Central memory CD4-positive, alpha-beta T cell (primary cell): ENCODE results near the gene PVALEF.

Source experiments
- DNase-seq: peaks from one replicate; pipeline ENCODE4 v3.0.0; 2022
- total RNA-seq, 3 experiments: gene quantifications; one replicate each; lab custom pipeline; 2026; lab: John Stamatoyannopoulos, UW

Gene PVALEF
- 0 to 0.05 (median 0) reads per million in 3 experiments for total RNA-seq

DNA sequence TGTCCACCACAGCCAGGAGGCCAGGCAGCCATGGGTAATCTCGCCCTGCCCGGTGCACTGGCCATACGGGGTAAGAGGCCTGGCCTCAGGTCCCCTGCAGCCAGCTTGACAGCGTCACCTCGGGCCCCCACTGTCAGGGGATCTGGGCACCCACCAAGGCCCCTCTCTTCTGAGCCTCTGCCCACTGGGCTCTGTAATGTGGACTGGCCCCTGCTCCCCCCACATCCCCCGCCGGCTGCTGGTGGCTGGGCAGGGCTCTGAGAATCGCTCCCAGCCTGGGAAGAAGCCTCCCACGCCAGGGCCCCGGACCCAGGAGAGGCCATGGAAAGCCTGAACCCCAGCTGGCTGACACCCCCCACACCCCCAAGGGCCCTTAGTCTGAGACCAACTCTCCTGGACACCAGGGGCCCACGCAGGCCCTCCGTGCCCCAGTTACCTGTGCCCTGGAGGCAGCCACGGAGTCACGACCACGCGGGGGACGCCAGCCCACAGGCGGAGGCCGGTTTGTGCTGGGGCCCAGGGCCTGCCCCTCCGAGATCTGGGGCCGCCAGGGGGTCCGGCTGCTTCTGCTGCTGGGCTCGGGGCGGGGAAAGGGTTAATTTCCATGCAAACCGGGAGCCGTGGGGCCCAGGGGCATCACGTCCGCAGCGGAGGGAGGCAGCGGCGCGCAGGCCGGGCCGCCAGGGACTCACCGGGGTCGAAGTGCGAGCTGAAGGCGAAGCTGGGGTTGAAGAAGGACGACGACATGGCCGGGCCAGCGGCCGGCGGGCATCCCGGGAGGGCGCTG is at the start of gene PVALEF:
Gene PVALEF, plus strand, starts transcription at position 262 of the 787 bp plus-strand sequence. CDS start 15,720 bp downstream, outside the sequence.
- no peak for DNase-seq

- DNase-seq = no peak
Measured at GRCh38 chr17:81115749-81116464, 49.4 kb upstream of the PVALEF start.

DNA sequence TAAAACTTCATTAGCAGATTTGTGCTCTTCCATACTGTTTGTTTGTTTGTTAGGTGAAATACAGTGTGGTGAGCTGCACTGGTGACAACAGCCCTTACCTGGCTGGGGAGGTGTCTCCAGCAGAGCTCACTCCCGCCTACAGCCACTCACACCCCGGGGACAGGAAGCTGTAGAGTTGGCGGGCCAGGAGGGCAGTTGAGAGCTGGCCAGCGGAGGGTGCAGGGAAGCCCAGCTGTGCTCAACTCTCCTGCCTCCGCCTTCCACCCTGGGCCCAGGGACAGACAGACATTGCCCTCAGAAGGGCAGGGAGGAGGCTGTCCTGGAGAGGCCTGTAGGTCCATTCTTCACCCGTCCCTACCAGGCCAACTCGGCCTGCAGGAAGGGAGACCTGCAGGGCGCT is 48.6 kb upstream of the PVALEF start:
- DNase-seq = no peak

- DNase-seq = no peak
Measured at GRCh38 chr17:81117672-81118198, 47.6 kb upstream of the PVALEF start.

- DNase-seq = no peak
Measured at GRCh38 chr17:81118308-81119221, 46.7 kb upstream of the PVALEF start.

DNA sequence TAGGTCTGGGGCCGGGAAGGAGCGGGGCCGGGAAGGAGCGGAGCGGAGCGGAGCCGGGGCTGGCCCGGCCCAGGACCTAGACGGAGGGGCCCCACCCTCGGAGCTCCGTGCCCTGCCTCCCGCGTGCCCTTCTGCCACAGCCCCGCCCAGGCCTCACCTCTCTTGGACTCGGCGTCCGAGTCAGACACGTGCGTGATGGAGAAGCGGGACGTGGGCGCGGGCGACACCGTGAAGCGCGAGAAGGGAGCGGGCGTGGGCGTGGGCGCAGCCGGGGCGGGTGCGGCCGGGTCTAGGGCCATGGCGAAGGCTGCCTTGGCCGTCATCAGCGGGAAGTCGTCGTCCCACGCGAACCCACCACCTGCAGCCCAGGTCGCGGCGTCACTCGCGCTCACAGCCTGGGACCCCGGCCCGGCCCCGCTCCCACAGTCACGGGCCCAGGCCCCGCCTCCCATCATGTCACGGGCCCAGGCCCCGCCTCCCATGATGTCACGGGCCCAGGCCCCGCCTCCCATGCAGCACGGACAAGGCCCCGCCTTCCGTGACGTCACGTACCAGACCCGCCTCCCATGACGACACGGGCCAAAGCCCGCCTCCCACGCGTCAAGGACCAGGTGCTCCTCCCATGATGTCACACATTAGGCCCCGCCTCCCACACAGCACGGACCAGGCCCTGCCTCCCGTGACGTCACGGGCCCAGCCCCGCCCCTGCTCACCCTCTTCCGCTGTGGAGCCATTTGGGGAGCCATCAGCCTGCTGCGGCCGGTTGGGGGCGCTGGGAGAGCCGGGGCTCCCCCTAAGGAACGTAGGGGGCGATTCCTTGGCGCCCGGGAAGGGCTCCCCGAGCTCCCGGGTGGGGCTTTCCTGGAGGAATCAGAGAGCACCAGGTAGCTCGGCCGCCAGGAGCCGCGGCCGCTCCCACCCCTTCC is 45.8 kb upstream of the PVALEF start:
- peak; percentile 86 for DNase-seq

GRCh38 chr17:81120149-81120484 is 45.2 kb upstream of the PVALEF start:
- no peak for DNase-seq

- DNase-seq = no peak
Measured at GRCh38 chr17:81120695-81121621, 44.3 kb upstream of the PVALEF start.

DNA sequence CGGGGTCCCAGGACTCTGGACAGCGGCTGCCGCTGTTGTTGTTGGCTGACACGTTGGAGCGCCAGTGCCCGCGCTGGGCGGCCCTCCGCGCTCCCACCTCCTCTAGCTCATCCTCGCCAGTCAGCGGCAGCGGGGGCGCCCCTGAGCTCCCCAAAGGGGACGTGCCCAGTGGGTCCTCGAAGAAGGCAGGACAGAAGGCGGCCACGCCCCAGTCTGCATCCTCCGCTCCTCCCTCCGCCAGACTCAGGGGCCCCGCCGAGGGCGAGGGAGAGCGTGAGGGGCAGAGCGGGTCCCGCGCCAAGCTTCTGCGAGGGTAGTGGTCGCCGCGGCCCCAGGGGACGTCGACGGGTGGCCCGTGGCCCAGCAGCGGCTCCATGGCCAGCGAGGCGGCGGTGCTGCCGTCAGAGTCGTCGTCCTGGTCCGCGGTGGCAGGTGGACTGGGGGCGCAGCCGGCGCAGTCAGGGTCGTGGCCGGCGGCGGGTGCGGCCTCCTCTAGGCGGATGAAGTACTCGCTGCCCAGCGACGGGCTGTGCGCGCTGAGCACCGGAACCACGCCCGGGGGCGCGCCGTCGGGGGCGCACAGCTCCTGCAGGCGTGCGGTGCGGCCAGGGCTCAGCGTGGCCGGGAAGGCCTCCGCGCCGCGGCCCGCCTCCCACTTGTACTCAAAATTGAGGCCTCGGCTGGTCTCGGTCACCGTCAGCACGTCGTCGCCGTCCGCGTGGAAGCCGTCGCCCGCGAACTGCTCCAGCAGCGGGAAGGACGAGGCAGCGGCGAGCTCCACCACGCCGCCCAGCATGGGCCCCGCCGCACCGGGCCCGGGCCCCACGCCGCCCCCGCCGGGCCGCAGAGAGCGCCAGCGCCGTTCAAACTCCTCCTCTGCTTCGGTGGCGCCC is 43.2 kb upstream of the PVALEF start:
- no peak for DNase-seq

DNA sequence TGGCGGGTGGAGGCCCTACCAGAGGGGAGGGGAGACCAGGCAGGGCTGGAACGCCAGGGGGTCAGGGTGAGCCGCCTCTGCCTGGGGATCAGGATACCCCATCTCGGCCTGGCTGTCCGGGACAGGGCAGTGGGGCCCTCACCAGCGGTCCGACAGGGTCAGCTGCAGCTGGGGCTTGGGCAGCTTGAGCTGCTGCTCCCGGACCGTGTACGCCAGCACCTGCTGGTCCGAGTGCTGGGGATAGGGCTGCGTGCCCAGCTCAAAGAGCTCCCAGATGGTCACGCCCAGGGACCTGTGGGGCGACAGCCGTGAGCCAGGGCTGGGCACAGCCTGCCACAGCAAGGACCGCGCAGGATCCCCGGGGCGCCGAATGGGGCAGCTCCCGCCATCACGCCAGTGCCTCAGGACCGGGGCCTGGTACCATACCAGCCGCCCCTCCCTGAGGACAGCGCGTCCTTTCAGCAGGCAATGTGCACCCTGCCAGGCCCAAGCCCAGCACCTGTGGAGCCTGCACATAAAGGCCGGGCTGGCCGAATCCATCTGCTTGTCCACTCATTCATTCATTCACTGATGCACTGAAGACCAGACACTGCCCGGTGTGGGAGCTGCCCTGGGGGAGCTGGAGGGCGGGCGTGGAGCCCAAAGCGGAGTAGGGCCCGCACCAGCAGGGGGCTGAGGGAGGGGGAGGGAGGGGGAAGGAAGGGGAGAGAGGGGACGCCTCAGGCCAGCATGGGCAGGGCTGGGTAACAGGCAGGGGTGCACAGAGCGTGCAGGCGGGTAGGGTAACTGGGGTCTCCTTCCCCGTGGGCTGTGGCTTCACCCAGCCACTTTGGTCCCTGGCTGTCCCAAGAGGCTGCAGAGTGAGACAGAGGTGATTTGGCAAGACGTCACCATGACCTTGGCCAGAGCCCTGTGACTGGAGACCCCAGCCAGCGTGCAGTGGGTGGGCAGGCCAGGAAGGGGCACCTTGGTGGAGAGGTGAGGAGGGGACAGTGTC is 42.0 kb upstream of the PVALEF start:
- no peak for DNase-seq

DNA sequence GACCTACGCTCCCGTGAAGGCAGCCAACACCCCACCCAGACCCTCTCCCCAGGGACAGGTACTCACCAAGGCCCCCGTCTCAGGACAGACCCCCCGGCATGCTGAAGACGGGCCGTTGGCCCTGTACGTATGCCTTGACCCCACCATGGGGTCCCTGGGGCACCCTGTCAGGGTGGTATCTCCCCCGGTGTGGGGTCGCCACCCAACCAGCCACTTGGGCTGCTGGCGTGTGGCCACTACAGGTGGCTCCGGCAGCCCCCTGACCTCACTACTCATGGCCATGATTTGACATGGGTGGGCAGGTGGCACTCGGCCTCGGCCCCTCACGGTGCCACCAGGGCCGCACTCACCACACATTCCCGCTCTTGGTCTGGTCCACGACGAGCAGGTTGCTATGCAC is 40.9 kb upstream of the PVALEF start:
- no peak for DNase-seq

DNA sequence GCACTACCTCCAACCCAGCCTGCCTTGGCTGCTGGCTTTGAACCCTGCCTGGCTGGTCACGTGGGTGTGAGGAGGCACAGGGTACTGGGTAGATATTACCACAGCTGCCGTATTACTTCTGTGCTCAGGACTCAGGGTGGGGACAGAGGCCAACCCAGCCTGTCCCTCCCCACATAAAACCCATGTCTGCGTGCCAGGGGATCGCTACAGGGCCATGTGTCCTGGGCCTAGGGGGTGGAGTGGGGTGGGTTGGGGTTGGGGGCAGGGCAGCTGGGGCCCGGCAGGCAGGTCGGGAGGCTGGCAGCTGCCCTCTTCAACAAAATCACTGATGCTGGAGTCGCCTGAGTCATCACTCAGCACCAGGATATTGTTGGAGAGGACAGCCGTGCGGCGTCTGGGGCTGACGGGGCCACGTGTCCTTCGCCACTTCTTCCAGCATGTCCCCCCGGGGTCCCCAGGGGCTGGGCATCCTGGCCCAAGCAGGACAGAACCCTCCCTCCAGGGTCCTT is 39.7 kb upstream of the PVALEF start:
- no peak for DNase-seq

DNA sequence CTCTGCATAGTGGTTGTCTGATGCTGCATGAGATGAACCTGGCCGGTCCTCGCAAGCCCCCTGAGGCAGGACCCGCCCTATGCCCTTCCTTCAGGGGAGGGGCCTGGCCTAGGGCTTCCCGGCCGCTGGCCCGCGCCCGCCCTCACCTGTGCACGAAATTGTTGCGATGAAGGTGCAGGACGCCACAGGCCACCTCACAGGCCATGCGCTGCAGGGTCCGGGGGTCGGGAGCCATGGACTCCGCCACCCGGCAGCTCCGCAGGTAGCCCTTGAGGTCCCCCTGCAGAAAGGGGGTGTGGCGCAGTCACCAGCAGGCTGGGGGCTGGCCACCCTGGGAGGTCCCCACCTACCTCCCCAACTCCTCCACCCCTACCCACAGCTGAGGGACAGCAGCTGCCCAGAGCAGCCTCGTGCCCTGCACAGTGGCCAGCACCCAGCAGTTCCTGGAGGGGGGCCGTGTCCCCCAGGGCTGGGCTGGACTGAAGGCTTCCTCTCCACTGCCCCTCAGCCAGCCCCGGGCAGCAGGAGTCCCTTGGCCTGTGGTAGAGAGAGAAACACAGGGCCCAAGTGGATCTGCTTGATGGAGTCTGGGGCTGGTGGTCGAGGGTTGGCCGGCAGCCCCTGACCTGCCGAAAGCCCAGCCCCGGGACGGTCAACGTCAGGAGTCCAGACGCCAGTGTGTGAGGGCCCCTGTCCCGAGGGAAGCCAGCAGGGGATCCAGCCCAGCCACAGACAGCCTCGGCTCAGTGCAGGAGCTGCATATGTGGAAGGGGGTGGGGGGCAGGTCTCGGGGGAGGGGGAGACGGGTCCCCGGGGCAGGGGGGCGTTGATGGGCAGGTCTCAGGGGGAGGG is 38.8 kb upstream of the PVALEF start:
- no peak for DNase-seq

DNA sequence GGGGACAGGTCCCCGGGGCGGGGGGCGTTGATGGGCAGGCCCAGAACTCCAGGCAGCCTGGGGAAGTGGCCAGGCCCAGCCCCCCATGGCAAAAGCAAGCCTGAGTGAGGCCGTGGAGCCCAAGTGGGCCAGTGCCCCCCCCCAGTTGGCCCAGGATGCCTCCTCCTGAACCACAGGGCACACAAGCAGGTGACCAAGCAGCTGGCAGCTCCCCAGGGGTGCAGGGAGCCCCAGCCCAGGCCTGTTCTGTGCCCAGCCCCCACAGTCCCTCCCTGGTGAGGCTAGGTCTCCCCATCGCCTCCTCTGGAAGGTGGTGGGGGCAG is 38.2 kb upstream of the PVALEF start:
- DNase-seq = no peak

GRCh38 chr17:81127526-81128177 is 37.7 kb upstream of the PVALEF start:
- no peak for DNase-seq

GRCh38 chr17:81128338-81128737 is 37.0 kb upstream of the PVALEF start:
- no peak for DNase-seq

GRCh38 chr17:81128774-81129173 is 36.5 kb upstream of the PVALEF start:
- DNase-seq = no peak
